Pancreas (tissue), 10 donors: ENCODE data around the gene DOLK. TPM values are rescaled to one million over a fixed set of nuclear protein-coding genes. Genes with fewer than 3 reads are reported as not detected.
"Not testable (repeated sequence)": the region's sequence is repeated elsewhere in the genome, so short reads cannot be mapped to it uniquely, and the experiment has no call there.

Experiments used
- ATAC-seq, 4 donors: fragments of 200-7000 bp; cut with Tn5 transposase; one replicate each; pipeline versions ENCODE4 v1.8.0 to v1.9.1; 2020; ENCODE audit warnings: mild to moderate bottlenecking in 4 of 4, moderate library complexity in 4 of 4
- DNase-seq, 6 donors: peaks; one replicate each; pipeline ENCODE4 v3.0.0-alpha.2; 2020
- FAIRE-seq: peaks from 2 replicates; lab custom pipeline; 2012; peaks lifted over from hg19 to GRCh38; lab: Jason Lieb, UNC
- H3K27ac ChIP-seq, 4 donors: fragments of 200-600 bp; sonication (generic); 1 replicate in 3 of 4; 2 replicates in 1 of 4; pipeline versions ENCODE4 v1.5.0 to v1.8.0; 2020
- H3K27me3 ChIP-seq, 4 donors: fragments of 200-600 bp; one replicate each; pipeline ENCODE4 v1.8.0; 2021
- H3K36me3 ChIP-seq, 3 donors: fragments of 200-600 bp; sonication (generic) in 1 of 3; one replicate each; pipeline versions ENCODE4 v1.5.0 to v1.8.0; 2020 to 2021
- H3K4me1 ChIP-seq, 3 donors: fragments of 200-600 bp; one replicate each; pipeline ENCODE4 v1.8.0; 2021
- H3K4me3 ChIP-seq, 4 donors: fragments of 200-600 bp; sonication (generic) in 2 of 4; one replicate each; pipeline versions ENCODE4 v1.5.0 to v1.8.0; 2020 to 2021
- H3K9me3 ChIP-seq, 4 donors: fragments of 200-600 bp; one replicate each; pipeline ENCODE4 v1.8.0; 2021
- WGBS, 2 donors: extraction: QIAGEN DNeasy Blood & Tissue Kit; methylation state at CpG; one replicate each; pipeline ENCODE4 v1.1.7; 2013; 5-methylcytosine and 5-hydroxymethylcytosine counted together
- intact Hi-C, 3 donors: fragments of 100-400 bp; cut with DNase I; formaldehyde crosslinking; loops; one replicate each; pipeline versions ENCODE4 v1.11.1 to v1.14.2; 2022
- polyA plus RNA-seq, 2 donors: library from polyadenylated mRNA; stranded (reverse); fragments of 200-250 nt; gene quantifications; one replicate each; pipeline ENCODE4 v1.2.3, GENCODE V29; 2013
- total RNA-seq, 6 donors: library from RNA; stranded (reverse); fragmentation: NEBNext Ultra II Directional in 4 of 6; extraction: Animal tissue kit (Norgen Biotek cat#: 25700) in 4 of 6; gene quantifications; one replicate each; pipeline versions ENCODE4 v1.2.1 to v1.2.4, GENCODE V29; 2021 to 2023
- TF ChIP-seq, protein P1 (sequence below), 4 donors: fragments of 200-600 bp; sonication (generic) in 3 of 4; IDR thresholded peaks; one replicate each; pipeline versions ENCODE4 v1.5.0 to v1.8.0; 2021; ENCODE audit warnings: antibody characterized with exemption in 4 of 4
- donor health status: healthy with polysubstance abuse.
- donor health status: DM: no; HTN: no; CAD: no; lungs with moderate emphysema.
- donor health status: DM: no; HTN: no; CAD: no.
- donor health status: control.
- donor health status: control.
- donor health status: Bipolar disorder and iron deficiency.
- donor health status: DM: yes; HTN: yes; CAD: no.
- donor health status: DM: no; HTN: no; CAD: no.
- donor health status: DM: no; HTN: no; CAD: no.
- donor health status: DM: yes; HTN: yes; CAD: no.

DOLK gene
- total and polyA plus RNA-seq, 8 donors = 5.4 to 8.5 (median 6.6) TPM

DNA sequence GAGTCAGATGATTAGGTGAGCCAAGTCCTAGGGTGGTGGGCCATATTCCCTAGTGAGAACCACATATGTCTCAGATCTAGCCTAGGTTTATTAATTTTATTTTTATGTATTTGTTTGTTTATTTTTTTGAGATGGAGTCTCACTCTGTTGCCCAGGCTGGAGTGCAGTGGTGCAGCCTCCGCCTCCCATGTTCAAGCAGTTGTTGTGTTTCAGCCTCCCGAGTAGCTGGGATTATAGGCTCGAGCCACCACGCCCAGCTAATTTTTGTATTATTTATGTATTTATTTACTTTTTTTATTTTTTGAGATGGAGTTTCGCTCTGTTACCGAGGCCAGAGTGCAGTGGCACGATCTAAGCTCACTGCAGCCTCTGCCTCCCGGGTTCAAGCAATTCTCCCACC, 36.1 kb upstream of the DOLK start:
- WGBS, 2 donors = 96 to 97% methylated on average over 8 of the region's 8 CpGs
- TF ChIP-seq, protein P1, sequence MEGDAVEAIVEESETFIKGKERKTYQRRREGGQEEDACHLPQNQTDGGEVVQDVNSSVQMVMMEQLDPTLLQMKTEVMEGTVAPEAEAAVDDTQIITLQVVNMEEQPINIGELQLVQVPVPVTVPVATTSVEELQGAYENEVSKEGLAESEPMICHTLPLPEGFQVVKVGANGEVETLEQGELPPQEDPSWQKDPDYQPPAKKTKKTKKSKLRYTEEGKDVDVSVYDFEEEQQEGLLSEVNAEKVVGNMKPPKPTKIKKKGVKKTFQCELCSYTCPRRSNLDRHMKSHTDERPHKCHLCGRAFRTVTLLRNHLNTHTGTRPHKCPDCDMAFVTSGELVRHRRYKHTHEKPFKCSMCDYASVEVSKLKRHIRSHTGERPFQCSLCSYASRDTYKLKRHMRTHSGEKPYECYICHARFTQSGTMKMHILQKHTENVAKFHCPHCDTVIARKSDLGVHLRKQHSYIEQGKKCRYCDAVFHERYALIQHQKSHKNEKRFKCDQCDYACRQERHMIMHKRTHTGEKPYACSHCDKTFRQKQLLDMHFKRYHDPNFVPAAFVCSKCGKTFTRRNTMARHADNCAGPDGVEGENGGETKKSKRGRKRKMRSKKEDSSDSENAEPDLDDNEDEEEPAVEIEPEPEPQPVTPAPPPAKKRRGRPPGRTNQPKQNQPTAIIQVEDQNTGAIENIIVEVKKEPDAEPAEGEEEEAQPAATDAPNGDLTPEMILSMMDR (IDR thresholded peaks at IDR 0.05) = no peak

DNA sequence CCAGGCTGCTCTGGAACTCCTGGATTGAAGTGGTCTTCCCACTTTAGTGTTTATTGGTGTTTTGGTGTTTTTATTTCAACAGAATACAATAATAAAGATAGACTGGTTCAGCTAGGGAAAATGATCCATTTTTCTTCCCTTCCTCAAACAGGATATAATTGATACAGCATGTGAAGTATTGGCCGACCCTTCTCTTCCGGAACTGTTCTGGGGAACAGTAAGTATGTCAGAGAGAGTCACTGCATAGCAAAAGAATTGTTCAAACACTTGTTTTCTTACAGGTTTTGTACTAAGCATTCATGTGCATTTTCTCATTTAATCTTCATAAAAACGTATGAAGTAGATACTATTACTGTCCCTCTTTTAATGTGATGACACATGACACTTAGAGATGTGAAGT, 31.7 kb upstream of the DOLK start:
- ATAC-seq = no peak
- no peaks in the 10 kb centered on the region for H3K4me1 ChIP-seq
- WGBS, 2 donors = 86 to 89% methylated on average over 3 of the region's 3 CpGs
- H3K36me3 ChIP-seq = peaks cover 8 to 56% (median 19%) of the 10 kb centered on the region in 3 donors
- intact Hi-C loops = no loop called here
- no peaks in the 10 kb centered on the region for H3K27me3 ChIP-seq
- no peaks in the 10 kb centered on the region for H3K9me3 ChIP-seq
- no peak overlapping the region for H3K4me3 ChIP-seq
- TF ChIP-seq, protein P1 (IDR thresholded peaks at IDR 0.05) = no peak
- H3K27ac ChIP-seq = no peak overlapping the region
- no peak for DNase-seq
- no peak for FAIRE-seq

More for the DNA sequence above, 36.1 kb upstream of the DOLK start:
- intact Hi-C loops = no loop called here
- Histone ChIP-seq H3K4me3 (no peak overlapping the region), H3K9me3 (no peaks in the 10 kb centered on the region), H3K4me1 (no peaks in the 10 kb centered on the region), H3K36me3 (peaks cover 8 to 84% (median 28%) of the 10 kb centered on the region in 3 donors), H3K27me3 (no peaks in the 10 kb centered on the region), H3K27ac (no peak overlapping the region)
- no peak for ATAC-seq
- no peak for DNase-seq
- no peak for FAIRE-seq

DNA sequence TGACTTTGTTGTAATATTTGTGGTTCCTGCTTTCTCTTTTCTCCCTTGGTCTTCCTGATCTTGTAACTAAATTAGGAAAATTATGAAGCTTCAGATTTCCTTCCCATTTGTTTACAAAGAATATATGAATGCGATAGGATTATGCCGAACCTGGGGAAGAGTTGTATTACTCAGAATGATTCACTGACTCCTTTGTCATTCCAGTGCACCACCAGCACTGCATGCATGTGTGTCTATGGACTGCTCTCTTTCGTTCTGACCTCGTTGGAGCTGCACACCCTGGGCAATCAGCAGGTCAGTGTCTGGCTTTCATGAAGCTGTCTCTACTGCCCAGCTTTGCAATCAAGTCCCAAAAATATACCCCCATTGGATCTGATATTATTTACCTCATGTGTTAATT, 25.6 kb upstream of the DOLK start:
- 78 to 85% methylated on average over 4 of the region's 4 CpGs for WGBS, 2 donors
- FAIRE-seq = no peak
- H3K4me3 ChIP-seq = no peak overlapping the region
- DNase-seq = no peak
- ATAC-seq = no peak
- H3K27me3 ChIP-seq = no peaks in the 10 kb centered on the region
- H3K36me3 ChIP-seq = peaks cover 0 to 39% (median 7%) of the 10 kb centered on the region in 3 donors
- intact Hi-C loops = no loop called here
- no peaks in the 10 kb centered on the region for H3K9me3 ChIP-seq
- TF ChIP-seq, protein P1 (IDR thresholded peaks at IDR 0.05) = no peak
- no peak overlapping the region for H3K27ac ChIP-seq
- no peaks in the 10 kb centered on the region for H3K4me1 ChIP-seq

DNA sequence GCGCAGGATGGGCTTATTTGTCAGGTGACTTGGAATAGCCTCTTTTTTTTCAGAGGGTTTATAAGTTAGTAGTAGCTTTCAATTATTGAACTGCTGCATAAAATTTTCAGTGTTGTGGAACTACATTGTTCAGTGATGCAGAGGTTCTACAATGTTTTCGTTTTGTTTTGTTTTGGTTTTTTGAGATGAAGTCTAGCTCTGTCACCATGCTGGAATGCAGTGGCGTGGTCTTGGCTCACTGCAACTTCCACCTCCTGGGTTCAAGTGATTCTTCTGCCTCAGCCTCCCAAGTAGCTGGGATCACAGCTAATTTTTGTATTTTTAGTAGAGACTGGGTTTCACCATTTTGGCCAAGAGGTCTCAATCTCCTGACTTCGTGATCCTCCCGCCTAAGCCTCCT, 22.1 kb upstream of the DOLK start:
- WGBS, 2 donors = 90 to 91% methylated on average over 5 of the region's 5 CpGs
- H3K27me3 ChIP-seq = no peaks in the 10 kb centered on the region
- DNase-seq (no peak), FAIRE-seq (no peak), ATAC-seq (no peak)
- TF ChIP-seq, protein P1 (IDR thresholded peaks at IDR 0.05) = no peak
- no peak overlapping the region for H3K27ac ChIP-seq
- no peaks in the 10 kb centered on the region for H3K4me1 ChIP-seq
- H3K9me3 ChIP-seq = no peaks in the 10 kb centered on the region
- intact Hi-C loops = no loop called here
- no peak overlapping the region for H3K4me3 ChIP-seq
- peaks cover 0 to 35% (median 7%) of the 10 kb centered on the region in 3 donors for H3K36me3 ChIP-seq

DNA sequence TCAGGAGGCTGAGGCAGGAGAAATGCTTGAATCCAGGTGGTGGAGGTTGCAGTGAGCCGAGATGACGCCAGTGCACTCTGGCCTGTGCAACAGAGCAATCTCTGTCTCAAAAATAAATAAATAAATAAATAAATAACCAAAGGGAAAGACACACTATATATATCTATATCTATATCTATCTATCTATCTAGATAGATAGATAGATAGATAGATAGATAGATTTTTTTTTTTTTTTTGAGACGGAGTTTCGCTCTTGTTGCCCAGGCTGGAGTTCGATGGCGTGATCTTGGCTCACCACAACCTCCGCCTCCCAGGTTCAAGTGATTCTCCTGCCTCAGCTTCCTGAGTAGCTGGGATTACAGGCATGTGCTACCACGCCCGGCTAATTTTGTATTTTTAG, 14.0 kb upstream of the DOLK start:
- H3K4me3 ChIP-seq, DNase-seq, FAIRE-seq, H3K27me3 ChIP-seq, H3K9me3 ChIP-seq, H3K27ac ChIP-seq, ATAC-seq, H3K4me1 ChIP-seq, intact Hi-C loops: not testable (repeated sequence)
- peaks cover 0 to 40% (median 4%) of the 10 kb centered on the region in 3 donors for H3K36me3 ChIP-seq
- 98 to 100% methylated on average over 9 of the region's 9 CpGs for WGBS, 2 donors
